ENCODE data around the gene LZTFL1.
"Not testable (repeated sequence)": the region's sequence is repeated elsewhere in the genome, so short reads cannot be mapped to it uniquely, and the experiment has no call there.

Gene LZTFL1

GRCh38 chr3:45864760-45865519, 23.0 kb upstream of the LZTFL1 start:
- DNase-seq (ENCODE audit: low spot score) = no peak

GRCh38 chr3:45861043-45861719, 19.3 kb upstream of the LZTFL1 start:
- DNase-seq (ENCODE audit: low spot score) = no peak

DNA sequence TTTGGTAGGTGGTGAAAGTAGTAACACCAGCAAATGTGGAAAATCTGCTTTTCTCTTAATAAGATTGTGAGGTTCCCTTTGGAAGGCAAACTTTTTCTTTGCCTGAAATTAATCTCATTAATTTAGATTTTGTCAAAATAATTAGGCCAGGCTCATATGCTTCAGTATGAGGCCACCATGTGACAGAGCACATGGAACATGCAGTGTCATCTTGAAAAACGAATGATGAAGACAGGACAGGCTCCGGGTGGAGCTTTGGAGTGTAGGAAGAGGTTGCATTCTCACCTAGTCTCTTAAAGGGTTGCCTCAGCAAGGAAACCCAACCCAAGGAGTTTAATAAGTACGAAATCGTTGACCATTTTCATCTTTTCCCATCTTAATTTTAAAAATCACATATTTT, 18.6 kb upstream of the LZTFL1 start:
- DNase-seq (ENCODE audit: low spot score) = no peak

DNA sequence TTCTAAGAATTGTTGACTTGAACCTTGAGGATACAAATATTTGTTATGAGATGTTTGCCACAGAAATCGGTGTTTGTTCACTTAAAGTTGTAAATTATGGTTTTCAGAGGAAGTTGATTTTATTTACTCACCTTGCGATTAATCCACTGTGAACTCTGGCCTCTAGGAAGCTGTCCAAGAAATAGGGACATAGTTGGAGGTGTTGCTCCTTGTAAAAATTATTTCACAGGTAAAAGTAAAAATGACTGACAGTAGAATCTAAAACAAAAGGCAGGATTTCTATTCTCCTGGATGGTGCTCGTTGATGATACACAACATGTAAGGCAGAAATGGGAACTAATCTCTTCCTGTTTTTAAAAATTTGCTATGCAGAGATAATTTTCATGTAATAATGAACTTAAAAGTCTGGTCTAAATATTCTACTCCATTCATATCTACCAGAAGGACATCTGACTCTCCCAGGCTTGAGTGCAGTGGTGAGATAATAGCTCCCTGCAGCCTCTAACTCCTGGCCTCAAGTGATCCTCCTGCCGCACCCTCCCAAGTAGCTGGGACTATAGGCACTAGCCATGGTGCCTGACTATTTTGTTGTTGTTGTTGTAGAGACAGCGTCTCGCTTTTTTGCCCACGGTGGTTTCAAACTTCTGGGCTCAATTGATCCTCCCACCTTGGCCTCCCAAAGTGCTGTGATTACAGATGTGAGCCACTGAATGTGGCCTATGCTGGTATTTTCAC, 17.1 kb upstream of the LZTFL1 start:
- DNase-seq (ENCODE audit: low spot score) = no peak

- DNase-seq (ENCODE audit: low spot score) = not testable (repeated sequence)
Measured at GRCh38 chr3:45857024-45857423, 15.1 kb upstream of the LZTFL1 start.

- not testable (repeated sequence) for DNase-seq (ENCODE audit: low spot score)
Measured at GRCh38 chr3:45856323-45856722, 14.4 kb upstream of the LZTFL1 start.

GRCh38 chr3:45852828-45853227, 10.9 kb upstream of the LZTFL1 start:
- DNase-seq (ENCODE audit: low spot score) = no peak

- no peak for DNase-seq (ENCODE audit: low spot score)
Measured at GRCh38 chr3:45848392-45848791, 6.5 kb upstream of the LZTFL1 start.

- DNase-seq (ENCODE audit: low spot score) = no peak
Measured at GRCh38 chr3:45844616-45845015, 2.7 kb upstream of the LZTFL1 start.

DNA sequence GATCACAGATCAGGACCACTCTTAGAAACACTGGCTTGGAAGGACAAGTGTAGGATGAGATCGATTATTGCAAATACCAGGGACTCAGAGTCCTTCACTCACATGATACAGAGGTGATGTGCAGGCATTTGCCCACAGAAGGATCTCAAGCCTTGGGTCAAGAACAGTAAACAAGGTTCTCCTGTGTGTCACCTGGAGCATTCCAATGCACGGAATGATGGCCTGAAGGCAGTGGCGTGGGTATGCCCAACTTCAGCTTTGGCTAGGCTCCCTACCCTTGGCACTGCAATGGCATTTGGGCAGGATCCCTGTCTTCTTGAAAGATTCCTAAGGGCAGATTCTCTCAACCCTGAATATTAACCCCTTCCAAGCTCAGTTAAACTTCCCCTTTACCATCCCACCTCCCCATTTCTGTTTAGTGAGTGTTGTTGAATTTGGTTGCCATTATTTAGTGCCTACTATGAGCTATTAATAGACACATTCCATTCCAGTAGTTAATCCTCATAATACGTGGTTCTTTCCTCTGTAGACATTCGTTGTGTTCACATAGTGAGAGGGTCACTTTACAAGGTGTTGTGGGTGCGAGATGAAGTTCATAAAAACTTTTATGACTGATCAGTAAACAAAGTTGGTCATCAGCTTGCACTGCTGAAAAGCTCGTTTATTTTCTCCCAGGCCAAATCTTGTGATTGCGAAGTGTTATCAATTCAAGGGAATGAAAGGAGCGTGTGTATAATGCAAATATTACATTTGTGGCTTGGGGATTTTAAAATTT, 1.1 kb upstream of the LZTFL1 start:
- no peak for DNase-seq (ENCODE audit: low spot score)

DNA sequence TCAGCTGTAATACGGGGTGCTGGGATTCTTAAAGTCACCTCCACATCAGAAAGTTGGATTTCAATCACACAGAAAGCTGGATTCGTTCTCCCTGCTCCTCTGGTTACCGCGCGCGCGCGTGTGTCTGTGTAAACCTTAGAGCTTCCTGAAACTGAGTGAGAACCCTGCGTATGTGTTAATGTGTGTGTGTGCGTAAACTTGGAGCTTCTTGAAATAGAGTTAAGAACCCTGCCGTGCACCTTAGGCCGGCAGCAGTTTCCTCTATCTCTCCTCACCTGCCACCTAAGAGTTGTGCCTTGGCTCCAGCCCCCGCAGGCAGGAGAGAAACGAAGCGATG, 531 bp downstream of the LZTFL1 start:
- no peak for DNase-seq (ENCODE audit: low spot score)

DNA sequence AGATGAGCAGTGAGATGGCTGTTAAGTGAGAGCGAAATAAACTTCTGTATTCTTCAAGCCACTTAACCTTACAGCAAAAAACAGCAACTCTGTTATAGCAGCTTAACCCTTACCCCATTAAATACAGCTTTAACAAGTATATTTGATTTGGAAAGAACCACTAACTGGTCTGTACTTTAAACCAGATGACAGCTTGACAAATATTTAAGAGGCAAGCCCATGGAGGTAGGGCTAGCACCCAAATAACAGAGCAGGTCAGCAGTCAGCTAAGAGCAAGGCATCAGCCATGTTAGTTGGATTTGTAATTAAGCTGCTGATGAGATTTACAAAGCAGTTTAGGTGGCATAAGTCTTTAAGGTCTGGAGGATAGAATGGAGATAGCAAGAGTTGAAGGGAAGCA, 3.5 kb downstream of the LZTFL1 start:
- DNase-seq (ENCODE audit: low spot score) = no peak

DNA sequence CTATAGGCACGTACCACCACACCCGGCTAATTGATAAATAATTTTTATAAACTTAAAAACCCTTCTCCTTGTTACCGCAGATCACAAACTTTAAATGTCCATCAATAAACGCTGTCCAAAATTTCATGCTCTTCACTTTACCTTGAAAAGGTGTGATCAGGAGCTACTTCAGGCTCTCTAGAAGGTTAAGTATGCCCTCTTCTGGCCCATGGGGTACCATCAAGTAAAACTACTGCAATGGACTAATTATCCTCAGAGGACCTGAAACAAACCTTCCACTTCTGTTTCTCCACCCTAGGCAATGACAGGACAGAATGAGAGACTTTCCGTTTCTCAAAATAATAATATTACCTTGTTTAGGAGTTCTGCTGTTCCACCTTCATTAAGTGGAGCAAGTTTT, 9.2 kb downstream of the LZTFL1 start:
- DNase-seq (ENCODE audit: low spot score) = peak; percentile 10

GRCh38 chr3:45830121-45830520, 11.8 kb downstream of the LZTFL1 start:
- no peak for DNase-seq (ENCODE audit: low spot score)

DNA sequence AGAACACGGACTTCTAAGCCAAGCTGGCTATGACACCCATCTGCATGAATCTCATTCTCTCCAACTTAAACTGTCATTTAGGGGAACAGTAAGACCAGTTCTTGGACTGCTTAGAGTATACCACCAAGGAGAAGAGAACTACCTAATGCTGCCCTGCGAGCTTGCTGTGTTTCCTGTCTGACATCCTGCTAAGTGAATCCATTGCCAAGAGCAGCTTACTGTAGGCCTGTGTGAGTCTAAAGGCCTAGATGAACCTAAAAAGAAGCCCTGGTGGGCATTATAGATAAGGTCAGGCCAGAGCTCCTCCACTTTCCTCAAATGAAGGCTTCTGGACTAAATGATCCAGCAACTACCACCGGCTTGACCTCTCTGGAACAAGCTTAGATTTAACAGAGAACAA, 15.0 kb downstream of the LZTFL1 start:
- no peak for DNase-seq (ENCODE audit: low spot score)

GRCh38 chr3:45826321-45826720, 15.6 kb downstream of the LZTFL1 start:
- DNase-seq (ENCODE audit: low spot score) = no peak

- no peak for DNase-seq (ENCODE audit: low spot score)
Measured at GRCh38 chr3:45821127-45821526, 20.8 kb downstream of the LZTFL1 start.

- DNase-seq (ENCODE audit: low spot score) = no peak
Measured at GRCh38 chr3:45819543-45819942, 22.4 kb downstream of the LZTFL1 start.

DNA sequence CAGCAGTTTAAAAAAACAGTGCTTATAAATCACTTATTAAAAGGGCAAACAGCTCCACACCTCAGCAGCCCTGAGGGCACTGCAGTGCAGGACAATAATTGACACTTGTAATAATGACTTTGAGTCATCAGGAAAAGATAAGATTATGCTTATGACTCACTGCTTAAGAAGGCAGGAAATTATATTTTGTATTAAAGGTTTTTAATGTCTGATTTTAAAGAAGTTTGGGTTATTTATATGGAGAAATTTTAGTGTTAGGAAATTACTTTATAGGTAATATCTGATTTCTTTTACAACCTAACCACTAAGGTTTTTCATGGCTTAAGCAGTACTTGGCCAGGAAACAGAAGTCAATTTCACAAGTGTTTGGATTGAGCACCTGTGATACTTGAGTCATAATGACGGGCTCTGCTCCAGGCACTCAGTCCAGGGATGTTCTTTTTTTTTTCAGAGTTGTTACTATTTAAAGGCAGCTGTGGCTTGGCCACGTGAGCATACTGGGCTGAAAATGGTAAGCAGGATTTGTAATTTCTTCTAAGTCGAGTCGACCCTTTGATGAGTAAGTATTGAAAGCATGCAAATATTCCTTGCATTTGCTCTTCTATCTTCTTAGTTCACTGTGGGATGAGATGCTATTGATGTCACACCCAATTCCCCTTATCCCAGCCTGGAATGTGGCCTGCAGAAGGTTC, 23.9 kb downstream of the LZTFL1 start:
- DNase-seq (ENCODE audit: low spot score) = no peak

DNA sequence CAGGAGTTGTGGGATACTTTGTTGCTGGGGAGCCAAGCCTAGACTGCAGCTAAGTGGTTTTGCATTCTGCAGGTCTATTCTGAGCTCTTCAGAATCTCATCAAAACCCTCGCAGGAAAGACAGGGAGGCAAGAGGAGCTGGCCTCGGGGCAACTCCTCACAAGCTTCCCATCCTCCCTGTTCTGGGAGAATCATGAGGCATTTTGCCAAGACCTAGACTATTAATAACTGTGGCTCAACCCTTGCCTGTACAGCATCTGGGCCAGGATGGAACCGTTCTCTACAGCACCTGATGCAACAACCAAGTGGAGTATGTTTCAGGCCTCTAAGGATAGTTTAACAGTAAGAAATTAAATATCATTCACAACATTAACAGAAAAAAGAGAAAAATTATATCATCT, 25.4 kb downstream of the LZTFL1 start:
- DNase-seq (ENCODE audit: low spot score) = no peak

DNA sequence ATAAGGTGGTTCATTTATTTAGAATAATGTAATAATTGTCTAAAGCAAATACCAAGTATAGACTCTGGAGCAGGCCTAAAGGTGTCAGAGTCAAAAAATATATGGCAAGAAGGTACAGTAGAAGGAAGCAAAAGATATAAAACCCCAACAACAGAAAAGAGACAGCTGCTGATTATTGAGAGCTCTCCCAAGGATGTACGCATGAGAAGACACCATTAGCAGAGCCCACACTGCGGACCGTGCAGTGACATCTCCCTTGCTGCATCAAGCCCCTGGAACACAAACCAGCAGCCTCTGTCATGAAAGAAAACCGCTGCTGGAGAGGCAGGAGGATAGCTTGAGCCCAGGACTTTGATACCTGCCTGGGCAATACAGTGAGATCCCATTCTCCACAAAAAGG, 27.6 kb downstream of the LZTFL1 start:
- no peak for DNase-seq (ENCODE audit: low spot score)

Measured in HuH-7 (cell line).